Measurements from ENCODE around the gene GPR21.

The GPR21 gene, protein sequence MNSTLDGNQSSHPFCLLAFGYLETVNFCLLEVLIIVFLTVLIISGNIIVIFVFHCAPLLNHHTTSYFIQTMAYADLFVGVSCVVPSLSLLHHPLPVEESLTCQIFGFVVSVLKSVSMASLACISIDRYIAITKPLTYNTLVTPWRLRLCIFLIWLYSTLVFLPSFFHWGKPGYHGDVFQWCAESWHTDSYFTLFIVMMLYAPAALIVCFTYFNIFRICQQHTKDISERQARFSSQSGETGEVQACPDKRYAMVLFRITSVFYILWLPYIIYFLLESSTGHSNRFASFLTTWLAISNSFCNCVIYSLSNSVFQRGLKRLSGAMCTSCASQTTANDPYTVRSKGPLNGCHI

DNA sequence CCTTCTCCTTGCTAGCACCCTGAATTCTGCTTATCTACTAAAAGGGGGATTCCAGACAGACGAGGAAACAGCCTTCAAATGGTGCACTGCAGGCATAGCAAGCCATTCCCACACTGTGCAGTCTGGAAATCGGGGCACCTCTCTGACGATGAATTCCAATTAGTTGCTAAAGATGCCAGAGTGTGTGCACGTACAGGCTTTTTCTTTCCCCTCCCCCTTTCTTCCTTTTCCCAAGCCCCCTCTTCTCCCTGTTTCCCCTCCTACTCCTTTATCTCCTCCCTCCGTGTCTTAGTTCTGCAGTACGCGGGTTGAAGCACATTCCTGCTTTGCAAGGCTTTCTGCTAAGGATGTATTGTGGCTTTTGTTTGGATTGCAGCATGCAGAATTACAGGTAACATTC, at the start of gene GPR21:
Gene GPR21, plus strand, starts transcription at position 316 of the 400 bp plus-strand sequence. CDS start 900 bp downstream, outside the sequence.
- DNase-seq (ENCODE audit: low read depth): no peak

DNA sequence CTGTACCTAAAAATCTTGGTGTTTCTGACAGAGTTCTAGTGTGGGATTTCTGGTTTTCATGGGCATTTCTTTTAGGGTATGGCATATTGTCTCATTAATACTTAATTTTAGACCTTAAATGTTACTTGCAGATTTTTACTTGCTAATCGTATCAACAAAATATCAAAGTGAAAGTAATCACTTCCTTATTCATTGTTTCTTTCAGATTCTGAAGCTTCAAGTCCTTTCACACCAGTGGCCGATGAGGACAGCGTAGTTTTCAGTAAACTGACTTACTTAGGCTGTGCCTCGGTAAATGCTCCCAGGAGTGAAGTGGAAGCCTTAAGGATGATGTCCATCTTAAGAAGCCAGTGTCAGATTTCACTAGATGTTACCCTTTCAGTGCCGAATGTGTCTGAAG, 47.5 kb upstream of the GPR21 start:
- DNase-seq (ENCODE audit: low read depth): no peak

DNA sequence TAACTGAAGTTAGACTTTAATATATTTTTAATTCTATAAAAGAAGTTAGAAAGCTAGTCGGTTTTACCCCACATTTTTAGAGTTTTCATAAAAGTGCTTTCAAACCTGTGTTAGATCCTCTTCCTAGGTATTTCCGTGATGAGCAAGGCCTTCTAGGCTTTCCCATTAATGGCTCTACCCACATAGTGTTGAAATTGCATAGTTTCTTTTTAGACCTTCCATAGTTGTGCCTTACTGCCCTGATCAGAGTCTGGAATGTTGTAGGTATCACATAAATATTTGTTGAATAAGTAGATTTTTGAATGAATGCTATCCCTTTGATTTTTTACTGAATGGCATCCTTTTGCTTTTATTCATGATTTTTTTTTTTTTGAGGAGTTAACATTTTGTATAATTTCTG, 45.3 kb upstream of the GPR21 start:
- no peak for DNase-seq (ENCODE audit: low read depth)

DNA sequence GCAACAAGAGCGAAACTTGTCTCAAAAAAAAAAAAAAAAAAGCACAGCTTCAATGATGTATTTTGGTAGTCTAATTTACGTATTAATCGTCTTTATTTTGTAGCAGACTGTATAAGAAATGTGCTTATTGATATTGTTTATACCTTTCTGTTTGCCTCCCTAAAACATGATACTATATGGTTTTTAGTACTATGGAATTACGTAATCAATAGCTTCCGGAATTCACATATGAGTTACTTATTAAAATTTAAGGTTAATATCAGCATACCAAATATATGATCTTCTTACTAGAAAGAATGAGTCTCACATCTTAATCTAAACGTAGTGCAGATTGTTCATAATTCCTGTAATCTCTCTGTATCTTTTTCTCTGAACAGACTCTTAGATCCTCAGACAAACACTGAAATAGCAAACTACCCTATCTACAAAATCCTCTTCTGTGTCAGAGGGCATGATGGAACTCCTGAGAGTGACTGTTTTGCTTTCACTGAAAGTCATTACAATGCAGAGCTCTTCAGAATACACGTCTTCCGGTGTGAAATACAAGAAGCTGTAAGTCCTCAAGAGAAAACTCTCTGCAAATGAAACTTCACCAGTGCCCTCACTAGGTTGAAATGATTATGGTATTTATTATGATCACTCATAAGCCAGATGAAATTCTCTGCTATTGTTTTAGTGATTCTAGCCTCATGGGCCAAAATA, 44.4 kb upstream of the GPR21 start:
- no peak for DNase-seq (ENCODE audit: low read depth)

DNA sequence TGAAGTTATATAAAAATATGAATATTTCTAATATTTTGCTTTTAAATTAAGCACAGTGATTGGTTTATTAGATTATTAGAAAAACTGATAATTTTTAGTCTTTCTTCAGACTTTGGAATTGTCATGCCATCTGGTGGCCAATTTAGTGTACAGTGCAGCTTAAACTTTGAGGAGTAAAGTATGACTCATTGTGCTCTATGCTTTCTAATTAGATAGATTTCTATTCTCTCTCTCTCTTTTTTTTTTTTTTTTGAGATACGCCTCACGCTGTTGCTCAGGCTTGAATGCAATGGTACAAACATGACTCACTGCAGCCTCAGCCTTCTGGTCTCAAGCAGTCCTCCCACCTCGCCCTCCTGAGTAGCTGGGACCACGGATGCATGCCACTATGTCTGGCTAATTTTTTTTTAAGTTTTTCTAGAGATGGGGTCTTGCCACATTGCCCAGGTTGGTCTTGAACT, 42.1 kb upstream of the GPR21 start:
- DNase-seq (ENCODE audit: low read depth): peak; percentile 81

DNA sequence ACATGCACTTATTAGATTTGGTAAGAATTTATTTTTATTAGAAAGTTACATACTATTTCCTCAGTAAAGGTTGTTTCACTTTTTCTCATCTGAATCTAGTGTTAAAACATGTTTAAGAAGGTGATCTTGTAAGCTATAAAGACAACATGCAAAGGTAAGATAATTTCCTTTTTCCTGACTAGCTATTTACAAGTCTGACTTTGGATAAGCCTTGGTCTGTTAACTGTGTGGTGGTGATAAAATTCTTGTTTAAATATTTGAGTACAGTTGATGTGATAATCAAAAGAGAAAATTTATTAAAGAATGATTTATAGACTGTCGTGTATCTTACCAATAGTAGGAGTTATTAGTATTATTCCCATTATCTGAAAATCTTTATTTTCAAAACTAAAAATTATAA, 36.9 kb upstream of the GPR21 start:
- no peak for DNase-seq (ENCODE audit: low read depth)

DNA sequence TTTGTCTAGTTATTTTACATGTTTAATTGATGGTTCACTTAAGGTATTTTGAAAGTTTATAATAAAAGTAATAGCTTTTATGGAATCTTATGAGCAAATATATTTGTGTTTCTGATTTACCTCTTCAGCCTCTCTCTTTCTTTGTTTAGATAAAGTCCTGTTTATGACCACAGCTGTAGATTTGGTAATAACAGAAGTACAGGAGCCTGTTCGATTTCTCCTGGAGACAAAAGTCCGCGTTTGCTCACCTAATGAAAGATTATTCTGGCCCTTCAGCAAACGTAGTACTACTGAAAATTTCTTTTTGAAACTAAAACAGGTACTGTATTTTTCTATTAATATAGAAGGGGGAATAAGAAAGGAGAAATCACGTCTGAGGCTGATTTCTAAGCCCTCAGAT, 35.0 kb upstream of the GPR21 start:
- no peak for DNase-seq (ENCODE audit: low read depth)

DNA sequence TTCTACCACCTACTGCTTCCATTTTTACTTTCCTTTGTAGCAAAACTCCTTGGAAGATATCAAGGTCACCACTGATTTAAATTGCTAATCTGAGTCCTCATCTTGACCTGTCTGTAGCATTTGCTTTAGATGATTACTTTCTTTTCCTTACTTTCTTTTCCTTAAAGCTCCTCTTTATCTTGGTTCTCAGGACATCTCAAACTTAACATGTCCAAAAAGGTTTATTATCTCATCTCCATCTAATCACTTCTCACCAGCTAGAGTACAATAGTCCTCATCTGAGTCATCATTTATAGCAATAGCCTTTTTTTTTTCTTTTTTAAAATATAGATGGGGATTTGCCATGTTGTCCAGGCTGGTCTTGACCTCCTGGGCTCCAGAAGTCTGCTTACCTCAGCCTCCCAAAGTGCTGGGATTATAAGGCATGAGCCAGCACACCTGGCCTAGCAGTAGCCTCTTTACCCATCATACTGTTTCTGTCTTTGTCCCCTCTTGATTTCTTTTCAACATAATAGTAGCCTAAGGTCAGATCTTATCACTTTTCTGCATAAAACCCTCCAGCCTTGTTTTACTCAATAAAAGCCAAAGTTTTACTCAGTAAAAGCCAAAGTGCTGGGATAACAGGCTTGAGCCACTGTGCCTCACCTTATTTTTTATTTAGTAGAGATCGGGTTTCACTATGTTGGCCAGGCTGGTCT, 32.9 kb upstream of the GPR21 start:
- DNase-seq (ENCODE audit: low read depth): no peak

DNA sequence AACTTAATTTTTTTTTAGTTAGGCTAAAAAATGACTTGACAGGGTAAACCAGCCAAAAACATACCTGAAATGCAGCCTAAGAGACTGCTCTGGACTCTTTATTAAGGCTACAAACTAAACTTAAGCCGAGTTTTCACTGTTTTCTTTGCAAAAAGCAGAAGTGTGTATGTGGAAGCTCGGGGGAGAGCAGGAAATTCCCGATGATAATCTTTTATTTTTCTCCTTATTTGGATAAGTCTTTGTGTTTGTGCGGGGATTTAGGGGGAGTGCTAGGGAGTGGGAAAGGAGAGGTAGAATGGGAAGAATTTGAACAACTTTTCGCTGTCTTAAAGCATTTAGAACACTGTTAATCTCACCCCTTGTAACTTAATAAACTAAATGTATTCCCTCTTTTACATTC, 30.7 kb upstream of the GPR21 start:
- no peak for DNase-seq (ENCODE audit: low read depth)

DNA sequence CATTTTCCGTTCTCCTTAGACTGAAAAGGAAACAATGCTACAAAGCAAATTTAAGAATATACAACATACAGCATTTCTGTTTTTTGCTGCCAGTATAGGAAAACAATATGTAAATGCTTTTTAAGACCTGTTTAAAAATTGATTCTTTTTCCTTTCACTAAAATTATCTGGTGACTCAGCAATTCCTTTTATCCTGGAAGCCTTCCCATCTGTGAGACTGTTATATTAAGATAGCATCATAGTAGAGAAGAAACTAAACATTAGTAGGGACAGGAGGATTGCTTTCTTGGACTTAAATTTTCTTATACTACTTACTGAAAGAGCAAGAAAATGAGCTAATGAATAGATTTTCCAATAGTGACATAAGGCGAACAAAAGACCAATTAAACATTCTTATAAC, 30.0 kb upstream of the GPR21 start:
- peak; percentile 37 for DNase-seq (ENCODE audit: low read depth)

DNA sequence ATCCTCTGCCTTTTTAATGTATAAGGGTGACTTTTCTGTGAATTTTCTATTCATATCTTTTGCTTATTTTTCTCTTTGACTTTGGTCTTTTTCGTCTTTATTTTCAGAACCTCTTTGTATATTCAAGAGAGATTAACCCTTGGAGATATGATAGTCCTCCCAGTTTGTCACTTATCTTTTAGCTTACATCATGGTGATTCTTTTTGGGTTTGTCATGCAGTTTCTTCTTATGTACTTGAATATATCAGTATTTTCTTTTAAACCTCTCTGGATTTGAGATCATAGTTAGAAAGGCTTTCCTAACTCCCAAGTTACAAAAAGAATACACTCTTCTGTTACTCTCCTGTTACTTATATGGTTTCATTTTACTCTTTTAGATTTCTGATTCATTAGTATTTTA, 27.5 kb upstream of the GPR21 start:
- DNase-seq (ENCODE audit: low read depth): no peak

DNA sequence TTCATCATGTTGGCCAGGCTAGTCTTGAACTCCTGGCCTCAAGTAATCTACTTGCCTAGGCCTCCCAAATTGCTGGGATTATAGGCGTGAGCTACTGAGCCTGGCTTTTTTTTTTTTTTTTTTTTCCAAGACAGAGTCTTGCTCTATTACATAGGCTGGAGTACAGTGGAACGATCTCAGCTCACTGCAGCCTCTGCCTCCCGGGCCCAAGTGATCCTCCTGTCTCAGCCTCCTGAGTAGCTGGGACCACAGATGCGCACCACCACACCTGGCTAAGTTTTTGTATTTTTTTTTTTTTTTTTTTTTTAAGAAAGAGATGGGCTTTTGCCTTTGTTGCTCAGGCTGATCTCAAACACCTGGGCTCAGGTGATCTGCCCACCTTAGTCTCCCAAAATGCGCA, 26.2 kb upstream of the GPR21 start:
- DNase-seq (ENCODE audit: low read depth): no peak

DNA sequence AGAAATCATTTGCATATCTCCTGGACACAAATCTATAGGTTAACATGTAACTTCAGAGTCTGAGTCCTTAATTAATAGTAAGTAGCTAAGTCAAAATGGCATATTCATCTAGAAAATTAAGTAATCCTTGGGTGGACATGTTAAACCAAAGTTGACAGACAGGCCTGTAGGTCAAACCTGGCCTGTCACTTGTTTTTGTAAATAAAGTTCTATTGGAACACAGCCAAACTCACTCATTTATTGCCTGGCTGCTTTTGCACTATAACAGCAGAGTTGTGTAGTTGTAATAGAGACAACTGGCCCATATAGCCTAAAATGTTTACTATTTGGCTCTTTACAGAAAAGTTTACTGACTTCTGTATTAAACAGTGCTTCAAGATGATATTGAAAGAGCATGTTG, 24.6 kb upstream of the GPR21 start:
- DNase-seq (ENCODE audit: low read depth): no peak

DNA sequence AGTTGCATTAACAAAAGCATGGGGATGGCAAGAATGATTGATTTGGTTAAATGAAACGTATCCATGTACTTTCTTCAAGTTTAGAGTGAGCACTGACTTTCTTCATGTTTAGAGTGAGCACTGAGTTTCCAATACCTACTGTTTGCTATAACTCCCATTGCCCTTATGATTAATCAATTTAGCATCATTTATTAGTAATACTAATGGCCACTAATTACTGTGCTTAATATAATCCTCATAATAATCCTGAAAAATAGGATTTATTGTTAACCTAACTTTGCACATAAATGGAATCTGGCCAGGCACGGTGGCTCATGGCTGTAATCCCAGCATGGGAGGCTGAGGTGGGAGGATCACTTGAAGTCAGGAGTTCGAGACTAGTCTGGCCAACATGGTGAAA, 22.1 kb upstream of the GPR21 start:
- DNase-seq (ENCODE audit: low read depth): no peak

DNA sequence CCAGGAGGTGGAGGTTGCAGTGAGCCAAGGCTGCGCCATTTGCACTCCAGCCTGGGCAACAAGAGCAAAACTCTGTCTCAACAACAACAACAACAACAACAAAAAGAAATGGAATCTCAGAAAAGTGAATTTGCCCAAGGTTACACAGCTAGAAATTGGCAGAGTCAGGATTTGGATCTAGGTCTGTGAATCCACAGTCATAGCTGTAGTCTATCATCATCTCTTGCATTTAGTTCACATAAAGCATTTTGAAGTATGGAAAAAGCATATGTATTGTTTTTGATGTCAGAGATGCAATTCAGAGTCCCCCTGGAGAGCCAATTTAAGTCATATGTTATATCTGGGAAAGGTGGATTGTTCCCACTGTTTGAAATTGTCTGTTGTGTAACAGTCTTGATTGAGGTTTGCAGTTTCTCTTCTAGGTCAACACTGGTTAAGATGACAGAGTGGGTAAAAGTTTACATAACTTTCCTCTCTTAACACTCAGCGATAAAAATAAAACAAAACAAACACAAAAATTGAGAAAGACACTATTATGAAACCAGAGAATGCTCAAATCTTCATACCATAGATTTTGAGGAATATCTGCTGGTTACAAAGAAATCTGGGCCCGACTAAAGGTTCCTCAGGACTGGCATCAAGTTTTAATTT, 21.5 kb upstream of the GPR21 start:
- peak; percentile 22 for DNase-seq (ENCODE audit: low read depth)

DNA sequence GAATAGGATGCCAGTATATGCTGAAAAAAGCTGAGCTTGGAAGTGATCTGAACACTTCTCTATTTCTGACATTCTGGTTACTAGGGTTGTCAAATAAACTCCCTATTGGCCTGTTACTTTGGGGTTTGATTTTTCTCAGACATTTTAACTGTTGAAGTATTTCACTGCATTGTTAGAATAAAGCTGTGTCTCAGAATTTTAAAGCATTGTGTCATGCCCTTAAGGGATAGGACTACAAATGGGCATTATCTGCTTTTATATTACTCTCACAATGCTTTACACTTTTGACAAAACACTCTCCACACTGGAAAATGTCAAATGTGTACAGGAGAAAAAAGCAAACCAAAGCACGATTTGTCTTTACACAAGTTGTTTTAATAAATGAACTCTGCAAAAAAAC, 16.8 kb upstream of the GPR21 start:
- DNase-seq (ENCODE audit: low read depth): no peak

DNA sequence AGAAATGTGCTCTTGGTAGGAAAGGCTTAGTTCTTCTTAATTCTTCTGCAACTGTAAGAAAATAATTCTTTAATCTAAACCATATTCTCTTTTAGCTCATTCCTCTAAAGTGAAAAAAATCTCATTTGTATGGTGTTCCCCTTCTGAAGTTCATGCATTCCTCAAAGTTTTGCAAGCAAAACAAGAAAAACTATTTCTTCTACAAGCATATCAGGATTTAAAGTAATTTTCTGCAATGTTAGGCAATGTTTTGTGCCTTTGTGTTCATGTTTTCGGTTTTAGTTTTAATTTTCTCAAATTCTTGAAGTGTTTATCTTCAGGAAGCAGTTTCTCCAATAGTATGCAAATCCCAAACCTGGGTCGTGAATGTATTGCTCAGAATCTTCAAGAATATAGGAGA, 12.7 kb upstream of the GPR21 start:
- DNase-seq (ENCODE audit: low read depth): no peak

DNA sequence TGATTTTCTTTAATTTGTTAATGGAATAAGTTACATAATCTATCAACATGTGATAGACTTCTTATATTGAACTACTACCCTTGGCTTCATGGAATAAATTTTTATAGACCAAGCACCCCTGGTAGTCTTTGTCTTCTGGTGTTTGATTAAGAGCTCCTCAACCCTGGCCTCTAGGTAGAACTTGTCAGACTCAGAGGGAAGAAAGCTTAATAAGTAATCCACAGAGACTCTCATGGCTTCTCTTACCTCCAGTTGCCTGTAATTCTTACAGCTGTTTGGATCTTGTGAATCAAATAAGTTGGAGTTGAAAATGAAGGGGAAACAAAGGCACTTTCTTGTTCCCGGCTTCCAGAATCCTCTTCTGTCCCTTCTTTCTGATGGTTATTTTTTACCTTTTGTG, 7.0 kb upstream of the GPR21 start:
- no peak for DNase-seq (ENCODE audit: low read depth)

DNA sequence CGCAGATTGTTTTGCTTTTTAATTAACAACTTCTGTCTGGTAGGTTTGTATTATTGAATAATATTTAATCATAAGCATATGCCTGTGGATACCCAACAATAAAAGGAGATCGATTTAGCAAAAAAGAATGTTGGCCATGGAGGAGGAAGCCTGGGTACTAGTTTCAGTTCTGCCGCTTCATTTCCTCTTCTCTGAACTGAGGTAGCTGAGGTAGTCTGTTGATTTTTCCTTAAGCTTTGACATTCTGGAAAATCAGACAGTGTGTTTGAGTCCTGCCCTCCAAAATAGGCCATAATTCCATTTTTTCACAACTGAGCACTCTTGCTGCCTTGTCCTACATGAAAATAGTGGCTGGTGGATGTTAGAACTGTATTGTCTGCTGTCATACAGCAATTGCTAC, 6.0 kb upstream of the GPR21 start:
- DNase-seq (ENCODE audit: low read depth): no peak

DNA sequence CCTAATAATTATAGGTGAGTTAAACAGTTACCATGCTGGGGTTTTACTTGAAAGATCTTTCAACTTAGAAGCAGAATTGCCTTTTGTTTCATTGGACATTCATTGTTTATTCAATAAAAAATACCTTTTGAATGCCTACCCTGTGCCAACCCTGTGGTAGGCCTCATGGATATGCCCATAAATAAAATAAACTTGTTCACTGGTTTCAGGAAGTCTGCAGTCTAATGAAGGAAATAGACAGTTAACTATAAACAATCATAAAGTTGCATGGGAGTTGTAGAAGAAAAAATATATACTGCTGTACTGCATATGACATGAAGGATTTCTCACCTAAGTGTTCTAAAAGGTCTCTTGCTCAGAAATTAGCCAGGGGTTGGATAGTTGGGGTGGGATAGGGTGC, 5.3 kb upstream of the GPR21 start:
- DNase-seq (ENCODE audit: low read depth): no peak

DNA sequence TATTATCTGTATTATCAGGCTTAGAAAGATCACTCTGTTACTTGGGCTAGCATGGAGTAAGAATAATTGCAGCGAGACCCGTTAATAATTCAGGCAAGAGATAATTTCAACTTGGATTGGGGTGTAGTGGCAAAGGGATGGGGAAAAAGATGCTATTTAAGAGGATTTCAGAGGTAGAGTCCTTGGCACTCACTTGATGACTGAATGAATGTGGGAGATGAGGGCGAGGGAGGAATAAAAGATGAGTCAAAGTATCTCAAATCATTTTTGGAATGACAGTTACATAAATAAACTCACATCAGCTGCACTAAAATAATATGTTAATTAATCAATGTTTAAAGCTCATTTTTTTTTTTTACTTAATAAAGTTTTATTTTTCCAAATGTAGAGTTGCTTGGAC, 4.5 kb upstream of the GPR21 start:
- DNase-seq (ENCODE audit: low read depth): no peak

DNA sequence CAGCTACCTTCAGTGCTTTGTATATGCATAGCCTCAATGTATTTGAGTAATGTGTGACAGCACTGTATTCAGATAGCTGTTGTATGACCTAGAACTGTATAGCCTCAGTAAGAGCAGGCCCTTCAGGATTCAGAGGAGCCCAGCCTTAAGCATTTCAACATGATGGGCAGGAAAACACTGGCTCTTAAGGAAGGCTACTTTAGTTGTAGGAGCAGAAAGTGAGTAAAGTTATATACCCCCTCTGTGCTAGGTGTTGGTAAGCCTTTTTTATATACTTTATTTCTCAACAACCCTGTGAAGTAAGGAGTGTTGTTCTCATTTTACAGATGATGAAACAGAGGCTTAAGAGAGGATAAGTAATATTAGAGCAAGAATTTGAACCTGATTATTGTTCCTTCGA, 1.5 kb upstream of the GPR21 start:
- no peak for DNase-seq (ENCODE audit: low read depth)

Measured in stromal cell of bone marrow (primary cell).